Stimulated activated CD4-positive, alpha-beta T cell treated with anti-CD3 and anti-CD28 coated beads, TNF-alpha, amount 100 ng/mL, for 48 hours (primary cell): ENCODE results near the gene CDKN2B-AS1.

Experiments
- DNase-seq, 3 donors: peaks; one replicate each; pipeline ENCODE4 v3.0.0-alpha.2; 2020; ENCODE audit warnings: low read depth in 3 of 3

CDKN2B-AS1 gene

GRCh38 chr9:22084336-22085035, 89.9 kb downstream of the CDKN2B-AS1 start:
- no peak for DNase-seq

- DNase-seq: no peak
Observed at GRCh38 chr9:22088053-22088716, 93.6 kb downstream of the CDKN2B-AS1 start.

- no peak for DNase-seq
Observed at GRCh38 chr9:22088717-22089061, 94.1 kb downstream of the CDKN2B-AS1 start.

- no peak for DNase-seq
Observed at GRCh38 chr9:22097707-22098106, 103.1 kb downstream of the CDKN2B-AS1 start.

- DNase-seq: no peak
Observed at GRCh38 chr9:22098643-22099332, 104.2 kb downstream of the CDKN2B-AS1 start.

GRCh38 chr9:22100626-22101025, 106.0 kb downstream of the CDKN2B-AS1 start:
- DNase-seq: no peak

- no peak for DNase-seq
Observed at GRCh38 chr9:22102146-22103053, 107.8 kb downstream of the CDKN2B-AS1 start.

- no peak for DNase-seq
Observed at GRCh38 chr9:22103685-22104575, 109.3 kb downstream of the CDKN2B-AS1 start.

- DNase-seq: no peak
Observed at GRCh38 chr9:22105005-22105722, 110.6 kb downstream of the CDKN2B-AS1 start.

- no peak for DNase-seq
Observed at GRCh38 chr9:22107202-22108045, 112.8 kb downstream of the CDKN2B-AS1 start.

- no peak for DNase-seq
Observed at GRCh38 chr9:22108581-22109370, 114.2 kb downstream of the CDKN2B-AS1 start.

- no peak for DNase-seq
Observed at GRCh38 chr9:22111176-22111953, 116.8 kb downstream of the CDKN2B-AS1 start.

- DNase-seq: no peak
Observed at GRCh38 chr9:22111954-22112247, 117.3 kb downstream of the CDKN2B-AS1 start.

- no peak for DNase-seq
Observed at GRCh38 chr9:22112870-22113821, 118.6 kb downstream of the CDKN2B-AS1 start.

GRCh38 chr9:22114956-22115355, 120.4 kb downstream of the CDKN2B-AS1 start:
- DNase-seq: no peak

GRCh38 chr9:22116758-22117157, 122.2 kb downstream of the CDKN2B-AS1 start:
- no peak for DNase-seq
